ENCODE results near the gene ACTRT3.

The ACTRT3 gene
- 0.35 to 1.6 (median 1.0) reads per million in 17 experiments for total RNA-seq

DNA sequence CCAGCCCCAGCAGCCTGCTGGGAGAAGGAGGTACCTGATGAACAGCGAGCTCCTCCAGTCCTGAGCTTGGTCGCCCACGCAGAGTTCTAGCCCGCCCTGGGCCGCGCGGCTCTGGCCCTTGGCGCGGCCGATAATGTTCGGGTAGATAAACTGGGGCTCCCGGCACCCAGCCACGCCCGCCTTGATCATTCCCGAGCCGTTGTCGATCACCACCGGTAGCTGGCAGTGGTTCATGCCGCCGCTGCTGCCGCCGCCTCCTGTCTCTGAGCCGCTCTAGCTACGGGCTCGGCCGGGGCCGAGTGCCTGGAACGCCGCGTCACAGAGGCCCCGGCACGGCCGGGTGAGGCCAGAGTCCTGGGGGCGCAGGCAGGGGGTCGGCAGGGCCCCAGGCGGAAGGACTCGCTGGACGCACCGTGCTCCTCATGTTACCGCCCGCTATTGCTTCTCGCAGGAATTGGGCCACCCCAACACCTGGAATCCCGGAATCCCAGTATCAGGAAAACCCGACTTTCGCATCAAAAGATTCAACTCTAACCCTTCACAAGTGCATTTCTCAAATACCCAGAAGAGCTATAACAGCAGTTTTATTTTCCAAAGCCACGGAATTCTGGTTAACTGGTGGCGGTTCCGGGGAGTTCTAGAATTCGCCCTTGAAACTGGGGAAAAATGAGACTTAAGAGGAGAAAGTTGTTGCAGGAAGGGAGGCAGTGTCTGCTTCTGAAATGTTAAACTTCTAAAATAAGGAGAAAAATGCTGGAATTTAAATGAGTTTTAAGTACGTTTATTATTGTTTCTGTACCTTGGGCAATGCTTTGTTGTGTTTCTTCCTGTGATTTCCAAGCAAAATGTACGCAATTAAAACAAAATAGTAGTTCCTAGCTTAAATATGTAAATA is at the start of gene ACTRT3:
Gene ACTRT3, minus strand, starts transcription at position 275 of the 895 bp plus-strand sequence. Its CDS starts 41 bp downstream, at position 234.
- peak; percentile 71 to 86 (median 80) for DNase-seq

DNA sequence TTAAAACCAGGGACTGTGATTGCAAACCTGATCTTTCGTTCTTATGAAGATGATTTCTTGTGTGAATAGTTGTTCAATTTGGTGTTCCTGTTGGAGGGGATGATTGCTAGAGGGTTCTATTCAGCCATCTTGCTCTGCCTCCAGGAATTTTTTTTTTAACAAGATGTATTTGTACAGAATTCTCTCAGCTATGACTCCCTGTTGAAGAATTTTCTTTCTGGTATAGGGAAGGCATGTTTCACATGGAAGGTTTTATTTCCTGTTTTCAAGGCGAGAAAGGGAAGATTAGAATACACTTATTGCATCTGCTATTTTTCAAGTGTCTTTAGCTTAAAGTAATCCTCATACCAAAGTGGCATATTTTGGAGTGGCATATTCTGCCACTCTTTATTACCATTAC is 49.0 kb upstream of the ACTRT3 start:
- DNase-seq = peak in 1 of 4 experiments; percentile 27

- DNase-seq = no peak
These were observed 46.3 kb upstream of the ACTRT3 start for GRCh38 chr3:169815590-169816150.

DNA sequence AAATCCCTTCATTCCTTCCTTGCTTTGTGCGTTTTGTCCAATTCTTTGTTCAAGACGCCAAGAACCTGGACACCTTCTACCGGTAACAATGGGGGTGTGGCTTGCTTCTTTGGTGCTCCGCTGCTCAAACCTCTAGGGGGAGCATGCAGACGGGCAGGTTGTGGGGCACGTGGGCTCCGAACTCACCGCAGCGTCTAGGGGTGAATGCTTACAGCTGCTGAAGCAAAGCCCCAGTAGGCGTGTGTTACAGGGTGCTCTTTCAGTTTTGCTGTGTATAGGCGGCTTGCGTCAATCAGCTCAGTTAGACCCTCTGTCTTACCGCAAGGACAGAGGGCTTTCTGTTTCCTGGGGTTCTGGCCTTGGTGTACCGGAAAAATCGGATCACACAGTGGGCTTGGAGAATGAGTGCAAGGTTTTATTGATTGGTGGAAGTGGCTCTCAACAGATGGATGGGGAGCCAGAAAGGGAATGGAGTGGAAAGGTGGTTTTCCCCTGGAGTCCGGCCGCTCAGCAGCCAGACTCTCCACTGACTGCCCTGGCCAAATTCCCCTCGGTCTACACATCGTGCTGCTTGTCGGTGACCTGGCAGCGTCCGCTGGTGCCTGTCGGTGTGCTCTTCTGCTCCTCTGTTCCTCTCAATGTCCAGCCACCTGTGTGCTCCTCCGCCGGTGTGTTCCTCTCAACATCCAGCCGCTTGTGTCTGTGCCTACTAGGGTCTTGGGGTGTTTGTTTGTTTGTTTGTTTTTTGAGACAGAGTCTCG is 44.6 kb upstream of the ACTRT3 start:
- peak; percentile 30 to 69 (median 50) for DNase-seq

GRCh38 chr3:169813278-169813677 is 43.9 kb upstream of the ACTRT3 start:
- DNase-seq = peak in 2 of 4 experiments; percentile 4 to 10

GRCh38 chr3:169812332-169813235 is 43.2 kb upstream of the ACTRT3 start, which contains the start of the genes LRRC34 and LRRIQ4:
Gene LRRC34, minus strand, starts transcription at chr3:169812904. Its CDS starts 356 bp downstream, at chr3:169812548.
Gene LRRIQ4, plus strand, starts transcription at chr3:169812870. Its CDS starts 9,052 bp downstream, at chr3:169821922.
- peak; percentile 63 to 82 (median 74) for DNase-seq

- peak in 2 of 4 experiments; percentile 17 to 34 for DNase-seq
These were observed 42.4 kb upstream of the ACTRT3 start for GRCh38 chr3:169811631-169812331.

DNA sequence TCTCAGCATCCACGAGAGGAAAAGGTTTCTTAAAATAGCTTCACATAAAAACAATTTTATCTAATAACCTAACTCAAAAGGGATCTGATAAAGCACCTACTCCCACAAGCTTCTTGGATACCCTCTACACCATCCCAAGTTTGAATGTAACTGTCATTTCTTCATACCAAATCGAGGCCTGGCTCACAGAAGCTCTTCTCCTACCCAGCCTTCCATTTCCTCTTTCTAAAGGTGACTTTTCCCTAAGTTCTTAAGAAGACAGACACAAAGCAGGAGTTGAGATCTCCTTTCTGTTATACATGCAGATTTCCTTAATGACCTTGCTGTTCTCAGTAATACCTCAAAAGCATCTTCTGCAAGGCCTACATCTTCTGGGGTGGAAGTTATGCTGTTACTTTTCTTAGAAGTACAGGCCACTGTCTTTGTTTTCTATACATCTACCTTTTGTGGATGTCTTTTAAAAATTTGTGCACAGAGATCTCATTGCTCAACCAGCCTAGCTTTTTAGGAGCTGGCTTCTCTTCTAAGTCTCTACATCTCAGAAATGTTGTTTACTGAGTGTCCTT is 40.0 kb upstream of the ACTRT3 start:
- DNase-seq = peak in 1 of 4 experiments; percentile 11

GRCh38 chr3:169804681-169805080 is 35.3 kb upstream of the ACTRT3 start:
- no peak for DNase-seq

GRCh38 chr3:169792359-169792758 is 23.0 kb upstream of the ACTRT3 start:
- DNase-seq = no peak

- no peak for DNase-seq
These were observed 21.5 kb upstream of the ACTRT3 start for GRCh38 chr3:169790687-169791429.

DNA sequence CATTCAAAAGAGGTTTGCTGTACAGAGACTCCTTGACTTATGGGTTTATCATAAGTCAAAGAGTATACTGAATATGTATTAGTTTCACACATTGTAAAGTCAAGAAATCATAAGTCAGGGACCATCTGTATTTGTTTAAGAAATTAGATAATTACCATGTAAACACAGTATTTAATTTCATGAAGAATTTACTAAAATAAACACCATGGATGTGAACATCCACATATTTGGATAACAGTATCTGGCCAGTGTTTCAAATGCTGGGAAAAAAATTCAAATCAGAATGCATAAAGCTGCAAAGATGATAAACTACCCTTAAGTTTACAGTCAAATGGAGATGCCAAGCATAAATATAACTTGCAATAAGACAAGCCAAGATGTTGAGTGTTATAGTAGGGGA is 20.9 kb upstream of the ACTRT3 start:
- DNase-seq = no peak

DNA sequence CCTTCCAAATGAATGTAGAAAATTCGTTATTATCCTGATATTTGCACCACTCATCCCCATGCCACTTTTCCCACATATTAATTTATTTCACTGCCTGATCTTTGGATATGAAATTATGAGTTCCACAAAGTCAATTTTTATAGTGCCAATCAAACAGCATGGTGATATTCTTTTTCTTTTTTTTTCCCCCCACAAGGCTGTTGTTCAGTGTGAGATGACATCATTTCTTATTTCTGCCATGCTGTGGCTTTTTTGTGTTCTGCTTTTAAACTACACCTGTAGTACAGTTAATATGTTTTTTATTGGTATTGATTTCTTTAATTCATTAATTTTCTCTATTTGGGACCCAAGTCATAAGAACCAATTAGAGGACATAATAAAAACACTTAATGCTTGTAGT is 18.4 kb upstream of the ACTRT3 start:
- DNase-seq = no peak

- DNase-seq = no peak
These were observed 17.8 kb upstream of the ACTRT3 start for GRCh38 chr3:169787120-169787519.

- DNase-seq = no peak
These were observed 12.0 kb upstream of the ACTRT3 start for GRCh38 chr3:169781209-169781855.

GRCh38 chr3:169780742-169781141 is 11.4 kb upstream of the ACTRT3 start:
- no peak for DNase-seq

GRCh38 chr3:169777822-169778221 is 8.5 kb upstream of the ACTRT3 start:
- no peak for DNase-seq

- DNase-seq = no peak
These were observed 4.8 kb upstream of the ACTRT3 start for GRCh38 chr3:169774186-169774585.

Data from suppressor macrophage (primary cell).